ENCODE data around the gene ZNF43. TPM values are rescaled to one million over a fixed set of nuclear protein-coding genes. Genes with fewer than 3 reads are reported as not detected.
"Not testable (repeated sequence)": the region's sequence is repeated elsewhere in the genome, so short reads cannot be mapped to it uniquely, and the experiment has no call there.

Gene ZNF43
- total RNA-seq, 2 donors from 2014 or later = 21.6 to 21.8 TPM

- H3K9me3 ChIP-seq = no peaks in the 10 kb centered on the region
- H3K4me3 ChIP-seq = no peak overlapping the region
- H3K27me3 ChIP-seq (replicated peaks; ENCODE audit: insufficient read depth) = no peaks in the 10 kb centered on the region
- no peaks in the 10 kb centered on the region for H3K4me1 ChIP-seq (replicated peaks)
- H3K27ac ChIP-seq = no peak overlapping the region
- no peak for TF ChIP-seq POLR2AphosphoS5 (IDR thresholded peaks at IDR 0.05)
- no peak for TF ChIP-seq POLR2A (IDR thresholded peaks at IDR 0.05)
- TF ChIP-seq CTCF (IDR thresholded peaks at IDR 0.05) = no peak
- H3K36me3 ChIP-seq = no peaks in the 10 kb centered on the region
- intact Hi-C loops (cut with DNase I) = no loop called here
- WGBS = 89% methylated on average over 2 of the region's 2 CpGs
- no peak for DNase-seq (ENCODE audit: low spot score)
Measured at GRCh38 chr19:21877976-21878375, 42.0 kb upstream of the ZNF43 start.

- H3K4me1 ChIP-seq (replicated peaks); H3K4me3 ChIP-seq; H3K36me3 ChIP-seq; H3K27ac ChIP-seq; DNase-seq (ENCODE audit: low spot score); H3K27me3 ChIP-seq (replicated peaks; ENCODE audit: insufficient read depth); H3K9me3 ChIP-seq; intact Hi-C loops (cut with DNase I): not testable (repeated sequence)
- WGBS = 82% methylated on average over 7 of the region's 7 CpGs
Measured at GRCh38 chr19:21876608-21877007, 40.6 kb upstream of the ZNF43 start.

- H3K9me3 ChIP-seq = no peaks in the 10 kb centered on the region
- DNase-seq (ENCODE audit: low spot score) = no peak
- no peaks in the 10 kb centered on the region for H3K27me3 ChIP-seq (replicated peaks; ENCODE audit: insufficient read depth)
- H3K27ac ChIP-seq = no peak overlapping the region
- H3K4me1 ChIP-seq (replicated peaks) = no peaks in the 10 kb centered on the region
- intact Hi-C loops (cut with DNase I) = loop anchor here (10.0 kb wide), 1 partner anchor 92 kb away; the partner anchor contains the start of gene ZNF100
- WGBS = 44% methylated on average over 9 of the region's 9 CpGs
- no peaks in the 10 kb centered on the region for H3K36me3 ChIP-seq
- no peak overlapping the region for H3K4me3 ChIP-seq
- TF ChIP-seq POLR2AphosphoS5 (IDR thresholded peaks at IDR 0.05) (no peak), CTCF (IDR thresholded peaks at IDR 0.05) (no peak), POLR2A (IDR thresholded peaks at IDR 0.05) (no peak)
Measured at GRCh38 chr19:21856773-21857514, 21.0 kb upstream of the ZNF43 start.

GRCh38 chr19:21851596-21852345, 15.8 kb upstream of the ZNF43 start:
- Histone ChIP-seq H3K27ac (peak overlapping the region; percentile 84 to 93), H3K9me3 (no peaks in the 10 kb centered on the region), H3K36me3 (no peaks in the 10 kb centered on the region), H3K27me3 (replicated peaks; ENCODE audit: insufficient read depth) (no peaks in the 10 kb centered on the region), H3K4me1 (replicated peaks) (no peaks in the 10 kb centered on the region), H3K4me3 (peak overlapping the region; percentile 54 to 58)
- TF ChIP-seq POLR2A (IDR thresholded peaks at IDR 0.05) = peak; percentile 34
- peak; percentile 91 for TF ChIP-seq POLR2AphosphoS5 (IDR thresholded peaks at IDR 0.05)
- no peak for TF ChIP-seq CTCF (IDR thresholded peaks at IDR 0.05)
- DNase-seq (ENCODE audit: low spot score) = peak; percentile 97
- under 1% methylated on average over 43 of the region's 44 CpGs for WGBS
- intact Hi-C loops (cut with DNase I) = loop anchor here (10.0 kb wide), 1 partner anchor 87 kb away; the partner anchor contains the start of gene ZNF100

GRCh38 chr19:21850656-21851255, 14.8 kb upstream of the ZNF43 start:
- Histone ChIP-seq H3K27me3 (replicated peaks; ENCODE audit: insufficient read depth) (no peaks in the 10 kb centered on the region), H3K9me3 (no peaks in the 10 kb centered on the region), H3K4me3 (peak overlapping the region; percentile 54 to 58), H3K36me3 (no peaks in the 10 kb centered on the region), H3K27ac (no peak overlapping the region), H3K4me1 (replicated peaks) (no peaks in the 10 kb centered on the region)
- 28% methylated on average over 9 of the region's 9 CpGs for WGBS
- no peak for DNase-seq (ENCODE audit: low spot score)
- TF ChIP-seq POLR2AphosphoS5 (IDR thresholded peaks at IDR 0.05) = no peak
- no peak for TF ChIP-seq POLR2A (IDR thresholded peaks at IDR 0.05)
- no peak for TF ChIP-seq CTCF (IDR thresholded peaks at IDR 0.05)
- intact Hi-C loops (cut with DNase I) = loop anchor here (10.0 kb wide), 1 partner anchor 86 kb away; the partner anchor contains the start of gene ZNF100

Data from prostate gland (tissue), 2 donors.